Measurements from ENCODE around the gene PPP1R14B.

Gene PPP1R14B

DNA sequence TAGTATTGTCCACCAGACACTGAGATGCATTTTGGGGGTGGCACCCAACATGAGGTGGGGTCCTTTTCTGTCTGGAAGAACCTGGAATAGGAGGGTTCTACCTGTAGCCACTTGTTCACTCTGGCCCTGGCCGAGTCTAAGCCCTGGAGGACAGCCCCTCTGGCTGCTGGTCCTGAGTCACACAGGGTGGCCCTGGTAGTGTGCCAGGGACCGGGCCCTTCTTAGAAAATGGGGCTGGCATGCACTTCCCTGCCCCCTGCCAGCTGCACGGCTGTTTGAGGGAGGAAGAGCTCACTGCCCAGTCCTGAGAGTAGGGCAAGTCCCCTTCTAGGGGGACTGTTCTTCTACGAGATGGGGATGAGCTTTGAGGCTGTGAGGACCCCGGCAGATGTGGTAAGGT lies 6.7 kb upstream of the PPP1R14B start:
- Histone ChIP-seq H3K9me3 (ENCODE audit: control insufficient read depth, low read depth, low read length) (no peaks in the 10 kb centered on the region), H3K27me3 (ENCODE audit: control insufficient read depth, insufficient read depth, low read length) (no peaks in the 10 kb centered on the region), H3K9ac (ENCODE audit: low read length) (no peak overlapping the region), H3K4me1 (ENCODE audit: control insufficient read depth, low read depth, low read length) (peaks cover 26% of the 10 kb centered on the region), H3K4me3 (ENCODE audit: low read length) (no peak overlapping the region), H3K36me3 (ENCODE audit: control insufficient read depth, low read depth, low read length) (peaks cover 28% of the 10 kb centered on the region), H3K27ac (ENCODE audit: low read length) (no peak overlapping the region)

DNA sequence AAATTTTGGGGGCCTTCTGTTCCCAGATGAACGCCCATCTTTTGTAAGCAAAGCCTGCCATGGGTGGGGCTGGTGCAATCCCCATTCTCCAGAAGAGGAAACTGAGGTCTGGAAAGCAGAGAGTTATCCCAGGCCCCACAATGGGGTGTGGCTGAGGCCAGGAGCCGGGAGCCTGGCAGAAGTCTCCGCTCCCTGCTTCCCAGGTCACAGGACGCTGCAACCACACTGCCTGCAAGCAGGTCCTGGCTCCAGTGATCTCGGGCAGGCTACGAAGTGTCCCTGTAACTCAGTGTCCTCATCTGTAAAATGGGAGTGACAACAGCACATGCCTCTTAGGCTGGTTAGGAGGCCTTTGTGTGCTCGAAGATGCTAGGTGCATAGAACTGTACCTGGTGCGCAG lies 6.3 kb upstream of the PPP1R14B start:
- H3K27me3 ChIP-seq (ENCODE audit: control insufficient read depth, insufficient read depth, low read length): no peaks in the 10 kb centered on the region

DNA sequence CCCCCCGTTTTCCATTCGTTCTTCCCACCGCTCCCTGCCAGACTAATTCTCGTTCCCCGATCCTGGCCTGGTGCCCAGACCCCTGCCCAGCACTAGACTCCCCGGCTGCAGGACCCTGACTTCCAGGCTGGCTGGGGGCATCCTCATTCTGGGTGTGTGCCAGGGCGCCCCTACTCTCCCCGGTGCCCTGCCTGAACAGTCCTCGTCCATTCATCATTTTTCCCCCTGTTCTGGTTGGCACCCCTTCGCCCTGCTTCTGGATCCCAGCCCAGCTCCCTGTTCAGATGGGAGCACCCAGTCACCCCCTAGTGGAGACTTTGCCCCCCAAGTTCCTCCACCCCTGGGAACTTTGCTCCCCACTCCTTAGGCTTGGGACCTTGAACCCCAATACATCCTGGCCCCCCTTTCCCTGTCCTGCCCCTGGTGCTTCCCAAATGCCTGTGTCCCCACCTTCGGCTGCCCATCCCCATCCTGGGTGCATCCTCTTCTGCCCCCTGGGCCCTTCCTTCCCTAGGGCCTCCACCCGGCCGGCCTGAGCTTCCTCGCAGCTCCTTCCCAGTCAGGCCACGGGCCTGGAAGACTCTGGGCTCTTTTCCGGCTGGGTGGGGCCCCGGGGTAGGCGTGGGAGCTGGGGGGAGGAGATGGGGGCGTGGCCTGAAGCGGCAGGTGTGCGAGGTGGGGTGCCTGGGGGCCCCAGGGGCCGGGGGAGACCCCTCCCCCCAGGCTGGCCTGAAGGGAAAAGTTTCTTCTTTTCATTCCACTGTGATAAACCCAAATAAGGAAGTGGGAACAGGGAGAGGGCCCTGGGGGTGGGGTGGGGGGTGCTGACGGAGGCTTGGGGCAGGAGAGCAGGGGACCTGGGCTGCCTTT lies 5.5 kb upstream of the PPP1R14B start:
- Histone ChIP-seq H3K27me3 (ENCODE audit: control insufficient read depth, insufficient read depth, low read length) (no peaks in the 10 kb centered on the region), H3K9ac (ENCODE audit: low read length) (peak overlapping the region; percentile 68), H3K27ac (ENCODE audit: low read length) (no peak overlapping the region), H3K4me3 (ENCODE audit: low read length) (peak overlapping the region; percentile 82), H3K36me3 (ENCODE audit: control insufficient read depth, low read depth, low read length) (peaks cover 22% of the 10 kb centered on the region), H3K9me3 (ENCODE audit: control insufficient read depth, low read depth, low read length) (no peaks in the 10 kb centered on the region), H3K4me1 (ENCODE audit: control insufficient read depth, low read depth, low read length) (peaks cover 36% of the 10 kb centered on the region)

More for the DNA sequence above, 6.3 kb upstream of the PPP1R14B start:
- no peaks in the 10 kb centered on the region for H3K9me3 ChIP-seq (ENCODE audit: control insufficient read depth, low read depth, low read length)
- no peak overlapping the region for H3K27ac ChIP-seq (ENCODE audit: low read length)
- peak overlapping the region; percentile 68 for H3K9ac ChIP-seq (ENCODE audit: low read length)
- H3K4me3 ChIP-seq (ENCODE audit: low read length): peak overlapping the region; percentile 82
- peaks cover 30% of the 10 kb centered on the region for H3K4me1 ChIP-seq (ENCODE audit: control insufficient read depth, low read depth, low read length)
- peaks cover 25% of the 10 kb centered on the region for H3K36me3 ChIP-seq (ENCODE audit: control insufficient read depth, low read depth, low read length)

DNA sequence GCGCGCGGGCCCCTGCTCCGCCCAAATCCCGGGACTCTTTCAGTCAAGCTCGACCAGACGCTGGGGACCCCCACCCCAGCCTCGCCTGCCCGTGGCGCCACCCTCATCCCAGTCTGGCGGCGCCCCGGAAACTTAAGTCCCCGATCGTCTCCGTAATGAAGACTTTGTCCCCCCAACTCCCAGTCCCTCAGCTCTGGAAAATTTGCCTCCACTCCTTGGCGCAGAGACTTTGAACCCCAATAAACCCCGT lies 4.9 kb upstream of the PPP1R14B start:
- Histone ChIP-seq H3K9me3 (ENCODE audit: control insufficient read depth, low read depth, low read length) (no peaks in the 10 kb centered on the region), H3K27ac (ENCODE audit: low read length) (no peak overlapping the region), H3K27me3 (ENCODE audit: control insufficient read depth, insufficient read depth, low read length) (no peaks in the 10 kb centered on the region), H3K9ac (ENCODE audit: low read length) (peak overlapping the region; percentile 68), H3K4me3 (ENCODE audit: low read length) (peak overlapping the region; percentile 82), H3K36me3 (ENCODE audit: control insufficient read depth, low read depth, low read length) (peaks cover 22% of the 10 kb centered on the region), H3K4me1 (ENCODE audit: control insufficient read depth, low read depth, low read length) (peaks cover 36% of the 10 kb centered on the region)

DNA sequence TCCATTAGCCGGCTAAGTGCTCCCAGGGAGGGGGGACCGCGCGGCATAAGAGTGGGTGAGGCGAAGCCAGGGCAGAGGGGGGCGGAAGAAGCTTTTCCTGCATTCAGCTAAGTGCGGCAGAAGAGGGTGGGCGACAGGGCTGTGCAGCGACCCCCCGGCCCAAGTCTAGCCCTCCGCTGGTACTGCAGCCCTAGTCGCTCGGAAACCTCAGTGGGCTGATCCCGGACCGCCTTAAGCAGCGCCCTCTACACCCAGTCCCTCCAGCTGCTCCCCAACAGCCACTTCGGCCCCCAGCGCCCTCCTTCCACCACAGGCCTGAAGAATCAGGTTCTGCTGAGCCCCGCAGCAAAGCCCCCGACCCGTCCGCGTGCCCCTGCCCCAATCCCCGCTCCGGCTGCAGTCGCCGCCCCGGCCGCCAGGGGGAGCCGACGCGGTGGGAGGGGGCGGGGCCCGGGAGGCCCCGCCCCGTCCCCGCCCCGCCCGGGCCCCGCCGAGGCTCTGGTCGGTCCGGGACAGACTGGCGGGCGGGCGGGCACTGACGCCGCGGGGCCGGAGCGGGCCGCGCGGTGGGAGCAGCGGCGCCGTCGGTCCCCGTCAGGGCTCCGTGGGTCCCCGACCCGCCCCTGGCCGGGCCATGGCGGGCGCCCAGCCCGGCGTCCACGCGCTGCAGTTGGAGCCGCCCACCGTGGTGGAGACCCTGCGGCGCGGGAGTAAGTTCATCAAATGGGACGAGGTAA lies 4.4 kb upstream of the PPP1R14B start, which contains the start of gene PLCB3:
TSS of gene PLCB3 (plus strand) at position 515 of the 737 bp plus-strand sequence. CDS start at position 635, 120 bp downstream.
- peaks cover 17% of the 10 kb centered on the region for H3K36me3 ChIP-seq (ENCODE audit: control insufficient read depth, low read depth, low read length)
- no peaks in the 10 kb centered on the region for H3K27me3 ChIP-seq (ENCODE audit: control insufficient read depth, insufficient read depth, low read length)
- peaks cover 36% of the 10 kb centered on the region for H3K4me1 ChIP-seq (ENCODE audit: control insufficient read depth, low read depth, low read length)
- H3K27ac ChIP-seq (ENCODE audit: low read length): peak within 1 kb of the TSS; percentile 16
- H3K4me3 ChIP-seq (ENCODE audit: low read length): peak within 1 kb of the TSS; percentile 94
- peak within 1 kb of the TSS; percentile 68 for H3K9ac ChIP-seq (ENCODE audit: low read length)
- H3K9me3 ChIP-seq (ENCODE audit: control insufficient read depth, low read depth, low read length): no peaks in the 10 kb centered on the region

- peaks cover 10% of the 10 kb centered on the region for H3K36me3 ChIP-seq (ENCODE audit: control insufficient read depth, low read depth, low read length)
- H3K27ac ChIP-seq (ENCODE audit: low read length): peak overlapping the region; percentile 16
- H3K9me3 ChIP-seq (ENCODE audit: control insufficient read depth, low read depth, low read length): no peaks in the 10 kb centered on the region
- H3K4me3 ChIP-seq (ENCODE audit: low read length): peak overlapping the region; percentile 94
- peaks cover 36% of the 10 kb centered on the region for H3K4me1 ChIP-seq (ENCODE audit: control insufficient read depth, low read depth, low read length)
- H3K27me3 ChIP-seq (ENCODE audit: control insufficient read depth, insufficient read depth, low read length): no peaks in the 10 kb centered on the region
- H3K9ac ChIP-seq (ENCODE audit: low read length): peak overlapping the region; percentile 50
Measured at GRCh38 chr11:64250415-64251015, 3.8 kb upstream of the PPP1R14B start.

DNA sequence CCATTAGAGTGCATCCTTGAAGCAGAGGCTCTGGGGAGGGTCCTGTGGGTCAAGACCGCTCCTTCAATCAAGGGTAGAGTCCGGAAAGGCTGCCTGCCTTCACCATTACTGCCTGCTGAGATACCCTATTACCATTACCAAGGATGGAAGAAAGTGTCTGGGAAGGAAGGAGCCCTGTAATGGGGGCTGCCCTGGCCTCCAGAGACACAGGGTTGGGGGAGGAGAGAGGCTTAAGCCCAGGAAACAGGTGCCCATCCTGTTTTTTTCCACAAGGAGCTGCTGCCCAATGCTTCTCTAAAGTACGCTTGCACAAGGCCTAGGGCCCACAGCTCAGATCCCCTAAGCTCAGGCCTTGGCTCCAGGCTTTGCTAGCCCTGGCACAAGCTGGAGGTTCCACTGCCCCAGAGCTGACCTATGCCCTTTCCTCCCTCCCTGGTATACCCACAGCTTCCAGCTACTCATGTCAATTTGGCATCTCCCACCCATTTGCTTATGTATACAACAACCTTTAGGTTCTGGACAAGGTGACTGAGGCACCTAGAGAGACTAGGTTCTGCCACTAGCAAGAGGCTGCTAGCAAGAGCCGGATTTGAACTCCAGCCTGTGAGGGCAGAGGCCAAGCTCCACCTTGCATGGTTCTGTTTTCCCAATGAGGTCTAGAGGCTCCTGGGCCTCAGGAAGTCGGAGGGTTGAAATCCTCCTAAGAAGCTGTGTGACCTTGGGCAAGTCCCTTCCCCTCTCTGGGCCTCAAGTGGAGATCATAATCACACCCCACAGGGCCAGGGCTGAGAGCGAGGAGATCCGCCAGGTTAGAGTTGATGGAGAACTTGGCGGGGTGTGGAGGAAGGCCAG lies 3.0 kb upstream of the PPP1R14B start:
- no peaks in the 10 kb centered on the region for H3K27me3 ChIP-seq (ENCODE audit: control insufficient read depth, insufficient read depth, low read length)
- peak overlapping the region; percentile 50 for H3K9ac ChIP-seq (ENCODE audit: low read length)
- peaks cover 36% of the 10 kb centered on the region for H3K4me1 ChIP-seq (ENCODE audit: control insufficient read depth, low read depth, low read length)
- H3K9me3 ChIP-seq (ENCODE audit: control insufficient read depth, low read depth, low read length): no peaks in the 10 kb centered on the region
- H3K4me3 ChIP-seq (ENCODE audit: low read length): peak overlapping the region; percentile 94
- H3K36me3 ChIP-seq (ENCODE audit: control insufficient read depth, low read depth, low read length): peaks cover 3% of the 10 kb centered on the region
- H3K27ac ChIP-seq (ENCODE audit: low read length): peak overlapping the region; percentile 82

- H3K36me3 ChIP-seq (ENCODE audit: control insufficient read depth, low read depth, low read length): peaks cover 4% of the 10 kb centered on the region
- H3K27ac ChIP-seq (ENCODE audit: low read length): peak overlapping the region; percentile 82
- peak overlapping the region; percentile 25 for H3K9ac ChIP-seq (ENCODE audit: low read length)
- H3K4me3 ChIP-seq (ENCODE audit: low read length): peak overlapping the region; percentile 94
- no peaks in the 10 kb centered on the region for H3K27me3 ChIP-seq (ENCODE audit: control insufficient read depth, insufficient read depth, low read length)
- no peaks in the 10 kb centered on the region for H3K9me3 ChIP-seq (ENCODE audit: control insufficient read depth, low read depth, low read length)
- peaks cover 36% of the 10 kb centered on the region for H3K4me1 ChIP-seq (ENCODE audit: control insufficient read depth, low read depth, low read length)
Measured at GRCh38 chr11:64249038-64249437, 2.3 kb upstream of the PPP1R14B start.

DNA sequence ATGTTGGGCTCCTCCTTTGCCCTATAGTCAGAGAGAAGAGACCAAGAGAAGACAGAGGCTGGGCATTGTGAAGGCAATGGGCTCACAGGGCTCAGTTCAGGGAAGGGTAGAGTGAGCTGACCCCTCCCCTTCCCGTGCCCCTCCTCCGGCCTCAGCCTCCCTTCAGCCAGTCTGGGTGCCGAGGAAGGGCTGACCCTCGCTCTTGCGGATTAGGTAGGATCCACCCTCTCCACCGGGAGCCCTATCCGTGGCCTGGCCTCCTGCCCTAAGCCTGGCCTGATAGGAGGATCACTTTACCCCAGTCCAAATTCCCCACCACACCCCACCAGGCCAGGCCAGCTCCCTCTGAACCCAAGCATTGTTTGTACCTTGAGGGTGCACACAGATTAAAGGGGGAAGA lies 1.8 kb upstream of the PPP1R14B start:
- Histone ChIP-seq H3K27me3 (ENCODE audit: control insufficient read depth, insufficient read depth, low read length) (no peaks in the 10 kb centered on the region), H3K4me3 (ENCODE audit: low read length) (peak overlapping the region; percentile 94), H3K4me1 (ENCODE audit: control insufficient read depth, low read depth, low read length) (peaks cover 36% of the 10 kb centered on the region), H3K36me3 (ENCODE audit: control insufficient read depth, low read depth, low read length) (peaks cover 8% of the 10 kb centered on the region), H3K27ac (ENCODE audit: low read length) (peak overlapping the region; percentile 82), H3K9me3 (ENCODE audit: control insufficient read depth, low read depth, low read length) (no peaks in the 10 kb centered on the region), H3K9ac (ENCODE audit: low read length) (no peak overlapping the region)

DNA sequence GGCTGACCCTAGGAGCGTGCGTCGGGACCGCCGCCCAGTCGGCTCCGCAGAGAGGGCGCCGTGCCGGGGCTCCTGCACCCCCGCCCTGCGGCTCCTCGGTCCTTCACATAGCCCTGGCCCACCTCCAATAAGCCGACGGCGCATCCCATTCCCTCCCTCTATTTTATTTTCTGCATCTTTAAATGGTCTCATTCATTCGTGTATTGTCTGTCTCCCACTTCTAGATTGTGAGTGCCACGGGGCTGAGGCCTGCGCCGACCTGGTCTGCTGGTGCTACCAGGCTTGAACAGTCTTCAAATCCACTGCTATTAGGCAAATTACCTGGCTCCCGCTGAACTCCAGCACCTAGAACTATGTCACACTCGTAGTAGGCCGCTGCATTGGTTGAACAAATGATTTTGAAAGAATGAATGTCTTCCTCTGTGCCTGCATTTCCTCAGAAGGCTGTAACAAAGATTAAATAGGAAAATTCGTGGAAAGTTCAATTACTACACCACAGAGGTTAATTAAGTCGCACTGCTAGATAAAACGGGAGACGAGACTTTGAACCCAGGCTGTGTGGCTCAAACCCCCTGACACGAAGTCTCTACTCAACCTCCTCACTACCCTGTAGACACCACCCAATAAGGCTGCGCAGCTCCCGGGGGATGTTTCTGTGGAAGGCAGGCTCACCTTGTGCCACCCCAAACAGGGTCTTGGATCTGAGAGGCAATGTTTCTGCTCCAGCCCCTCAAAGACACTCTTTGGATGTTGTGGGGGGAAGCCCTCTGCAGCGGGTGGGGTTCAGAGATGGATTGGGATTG lies 1.2 kb upstream of the PPP1R14B start:
- peaks cover 34% of the 10 kb centered on the region for H3K4me1 ChIP-seq (ENCODE audit: control insufficient read depth, low read depth, low read length)
- H3K27me3 ChIP-seq (ENCODE audit: control insufficient read depth, insufficient read depth, low read length): no peaks in the 10 kb centered on the region
- H3K27ac ChIP-seq (ENCODE audit: low read length): no peak overlapping the region
- peak overlapping the region; percentile 94 for H3K4me3 ChIP-seq (ENCODE audit: low read length)
- no peaks in the 10 kb centered on the region for H3K9me3 ChIP-seq (ENCODE audit: control insufficient read depth, low read depth, low read length)
- peak overlapping the region; percentile 13 for H3K9ac ChIP-seq (ENCODE audit: low read length)
- peaks cover 13% of the 10 kb centered on the region for H3K36me3 ChIP-seq (ENCODE audit: control insufficient read depth, low read depth, low read length)

Measured in iPS-18a (cell line).